HepG2 (cell line): Measurements from ENCODE around the gene SLC38A3. TPM values are rescaled to one million over a fixed set of nuclear protein-coding genes. Genes with fewer than 3 reads are reported as not detected.

Experiments
- ATAC-seq: fragments of 200-7000 bp; cut with Tn5 transposase; 3 replicates; pipeline ENCODE4 v1.9.1; 2020; ENCODE audit warnings: mild to moderate bottlenecking, moderate library complexity
- BruUV-seq: library from RNA; stranded (reverse); fragments of 400-500 nt; replicated peaks from 2 replicates; lab custom pipeline; 2021; lab: Mats Ljungman, UMichigan
- CTCF ChIA-PET: fragments of 300-600 bp; formaldehyde crosslinking; extraction: SDS; loops from one replicate; lab custom pipeline; 2021; ENCODE audit warnings: low total read pairs, inconsistent platforms, low intra/inter-chr PET ratio; lab: Yijun Ruan, JAX
- POLR2A ChIA-PET: fragments of 350-600 bp; sonication (Branson Sonifier 250); formaldehyde crosslinking; loops from one replicate; lab custom pipeline; 2020; ENCODE audit warnings: antibody characterized with exemption, inconsistent platforms; lab: Yijun Ruan, JAX
- DNase-seq: peaks from one replicate; pipeline ENCODE4 v3.0.0-alpha.2; 2015; ENCODE audit warnings: low spot score
- FAIRE-seq: peaks from 3 replicates; lab custom pipeline; 2011; peaks lifted over from hg19 to GRCh38; lab: Jason Lieb, UNC
- H2AFZ ChIP-seq: one replicate; pipeline ENCODE4 v1.6.1; 2011; ENCODE audit warnings: low read length, inconsistent platforms
- H3K27ac ChIP-seq: fragments of 300-600 bp; 3 replicates; pipeline ENCODE4 v1.8.0; 2011; ENCODE audit warnings: mixed run types, mild to moderate bottlenecking, mixed read lengths, low read length, inconsistent platforms; ENCODE audit not compliant: insufficient read depth; ENCODE audit errors: extremely low read length
- H3K27me3 ChIP-seq, 2 experiments: fragments of 200-600 bp in 1 of 2; 2 replicates in 1 of 2; 3 replicates in 1 of 2; pipeline versions ENCODE4 v1.6.0 to v1.8.0; 2011; ENCODE audit warnings: low read length in 2 of 2, mild to moderate bottlenecking in 2 of 2, moderate library complexity in 2 of 2, inconsistent platforms in 1 of 2; ENCODE audit not compliant: insufficient read depth in 2 of 2, control insufficient read depth in 1 of 2
- H3K36me3 ChIP-seq, 2 experiments: fragments of 200-600 bp in 1 of 2; replicated peaks in 1 of 2; 2 replicates in 1 of 2; 3 replicates in 1 of 2; pipeline versions ENCODE4 v1.5.1 to v1.8.0; 2011; ENCODE audit warnings: low read length in 2 of 2, inconsistent platforms in 1 of 2; ENCODE audit not compliant: insufficient read depth in 2 of 2, control insufficient read depth in 1 of 2
- H3K4me1 ChIP-seq: 2 replicates; pipeline ENCODE4 v1.5.1; 2012; ENCODE audit warnings: low read length, inconsistent platforms; ENCODE audit not compliant: insufficient read depth
- H3K4me2 ChIP-seq: 2 replicates; pipeline ENCODE4 v1.6.0; 2011; ENCODE audit warnings: low read depth, low read length, inconsistent platforms
- H3K4me3 ChIP-seq, 3 experiments: fragments of 200-600 bp in 1 of 3; sonication (generic), shearing (Covaris generic) in 1 of 3; replicated peaks in 1 of 3; 2 replicates each; pipeline ENCODE4 v1.5.1; 2011 to 2016; ENCODE audit warnings: low read length in 3 of 3, inconsistent platforms in 2 of 3, low read depth in 2 of 3, mild to moderate bottlenecking in 2 of 3, control low read depth in 1 of 3, mixed read lengths in 1 of 3; ENCODE audit not compliant: insufficient read depth in 1 of 3
- H3K79me2 ChIP-seq: one replicate; pipeline ENCODE4 v1.6.1; 2011; ENCODE audit warnings: low read length, inconsistent platforms; ENCODE audit not compliant: insufficient read depth
- H3K9ac ChIP-seq: 2 replicates; pipeline ENCODE4 v1.6.0; 2011; ENCODE audit warnings: mild to moderate bottlenecking, low read depth, low read length, inconsistent platforms; ENCODE audit not compliant: insufficient read depth
- H3K9me3 ChIP-seq: 2 replicates; pipeline ENCODE4 v1.5.1; 2012; ENCODE audit warnings: mild to moderate bottlenecking, low read length
- H4K20me1 ChIP-seq: 2 replicates; pipeline ENCODE4 v1.6.0; 2011; ENCODE audit warnings: inconsistent platforms, mild to moderate bottlenecking, low read length, moderate library complexity; ENCODE audit not compliant: insufficient read depth
- FLYWCH1 ChIP-seq: sonication (generic); formaldehyde crosslinking; IDR thresholded peaks from 2 replicates; pipeline ENCODE4 v1.8.1; 2023; ENCODE audit warnings: mild to moderate bottlenecking, missing genetic modification reagents
- FOXP4 ChIP-seq: sonication (generic); formaldehyde crosslinking; IDR thresholded peaks from 2 replicates; pipeline ENCODE4 v1.4.0; 2020; ENCODE audit warnings: missing genetic modification reagents
- POLR2G ChIP-seq: fragments of 200-400 bp; formaldehyde crosslinking; IDR thresholded peaks from 2 replicates; pipeline ENCODE4 v1.6.1; 2018; ENCODE audit warnings: mild to moderate bottlenecking, low read depth, low read length, moderate library complexity
- SALL1 ChIP-seq: sonication (generic); formaldehyde crosslinking; IDR thresholded peaks from 2 replicates; pipeline ENCODE4 v1.8.0; 2022; ENCODE audit warnings: mild to moderate bottlenecking, missing genetic modification reagents
- STAG1 ChIP-seq: sonication (generic); formaldehyde crosslinking; IDR thresholded peaks from 2 replicates; pipeline ENCODE4 v1.4.0; 2020; ENCODE audit warnings: missing genetic modification reagents
- ZBED4 ChIP-seq: sonication (generic); formaldehyde crosslinking; IDR thresholded peaks from 2 replicates; pipeline ENCODE4 v1.4.0; 2020; ENCODE audit warnings: missing genetic modification reagents, borderline replicate concordance
- ZNF296 ChIP-seq: sonication (generic); formaldehyde crosslinking; conservative IDR thresholded peaks from 2 replicates; pipeline ENCODE4 v1.5.0; 2020; ENCODE audit warnings: mild to moderate bottlenecking, missing genetic modification reagents
- WGBS: methylation state at CpG from one replicate; pipeline ENCODE4 v1.1.6; 2017; ENCODE audit warnings: low lambda C conversion rate; 5-methylcytosine and 5-hydroxymethylcytosine counted together
- in situ Hi-C: cut with HindIII; loops from 2 replicates; pipeline ENCODE4 v1.10.0; 2017; ENCODE audit warnings: low pct_unique_long_range_greater_than_20kb; ENCODE audit not compliant: extremely low pct_ligation_motif_present
- intact Hi-C: fragments of 100-400 bp; cut with micrococcal nuclease; formaldehyde crosslinking; loops from one replicate; pipeline ENCODE4 v1.10.0; 2022; ENCODE audit not compliant: unreplicated experiment
- polyA plus RNA-seq, 8 experiments: library from polyadenylated mRNA; depleted of rRNA in 3 of 8; stranded (reverse) in 7 of 8; unstranded in 1 of 8; fragments of >200 nt; fragmentation: Illumina TruSeq in 4 of 8; extraction: Trizol in 4 of 8; gene quantifications; 2 replicates each; pipeline versions ENCODE4 v1.2.1 to v1.2.3, GENCODE V29; 2011 to 2016; ENCODE audit warnings: low read depth in 4 of 8, missing spikeins in 1 of 8, mixed read lengths in 1 of 8; ENCODE audit not compliant: insufficient read depth in 1 of 8
- total RNA-seq, 5 experiments: library from RNA; depleted of rRNA; stranded (reverse); fragments of >200 nt; fragmentation: Illumina TruSeq; extraction: Trizol; gene quantifications; 2 replicates each; pipeline ENCODE4 v1.2.3, GENCODE V29; 2016; ENCODE audit warnings: low read depth in 1 of 5

Gene SLC38A3
- total and polyA plus RNA-seq, 2 of the 13 experiments (the other 11 are each of a cell fraction or from before 2014, with no cell fraction given): 29.8 to 164 TPM

GRCh38 chr3:50239649-50240048, 34.6 kb downstream of the SLC38A3 start:
- Histone ChIP-seq H3K79me2 (peaks cover 32% of the 10 kb centered on the region), H3K4me2 (no peak overlapping the region), H4K20me1 (no peaks in the 10 kb centered on the region), H3K27ac (no peak overlapping the region), H2AFZ (no peak overlapping the region), H3K4me1 (peaks cover 37% of the 10 kb centered on the region), H3K9me3 (no peaks in the 10 kb centered on the region), H3K27me3 (no peaks in the 10 kb centered on the region; a peak in 1 of 5 replicates), H3K36me3 (0 out of 5 replicates have a peak, but pooled peaks cover 0 to 2% of the 10 kb centered on the region in 2 experiments), H3K9ac (no peak overlapping the region), H3K4me3 (no peak overlapping the region)
- POLR2A ChIA-PET: no interaction called here
- DNase-seq (no peak), ATAC-seq (no peak), FAIRE-seq (no peak)
- 90% methylated on average over 4 of the region's 4 CpGs for WGBS
- no TSS peak for BruUV-seq
- intact Hi-C loops (no loop called here), in situ Hi-C loops (no loop called here)
- no peak for TF ChIP-seq POLR2G
- TF ChIP-seq SALL1 (CRISPR knock-in tag): no peak
- no peak for TF ChIP-seq STAG1 (CRISPR knock-in tag)
- TF ChIP-seq ZNF296 (CRISPR knock-in tag): no peak
- no peak for TF ChIP-seq FLYWCH1 (CRISPR knock-in tag)
- TF ChIP-seq FOXP4: no peak
- TF ChIP-seq ZBED4: no peak
- CTCF ChIA-PET: no interaction called here
